Trophoblast cell (in vitro differentiated cells and primary cell): Measurements from ENCODE around the gene HEXIM2. TPM values are rescaled to one million over a fixed set of nuclear protein-coding genes. Genes with fewer than 3 reads are reported as not detected.

ENCODE experiments used
- DNase-seq, 2 donors: peaks; one replicate each; pipeline ENCODE4 v3.0.0-alpha.2; 2016
- H2AFZ ChIP-seq: 2 replicates; pipeline ENCODE4 v1.6.1; 2013; ENCODE audit warnings: low read length, moderate library complexity, mild to moderate bottlenecking; ENCODE audit not compliant: insufficient read depth, poor library complexity
- H2AK5ac ChIP-seq: 2 replicates; pipeline ENCODE4 v1.6.1; 2013; ENCODE audit warnings: mild to moderate bottlenecking, low read length
- H2BK120ac ChIP-seq: 2 replicates; pipeline ENCODE4 v1.6.1; 2013; ENCODE audit warnings: low read length, mild to moderate bottlenecking, moderate library complexity; ENCODE audit not compliant: insufficient read depth, poor library complexity
- H2BK12ac ChIP-seq: 2 replicates; pipeline ENCODE4 v1.6.1; 2013; ENCODE audit warnings: mild to moderate bottlenecking, low read length, moderate library complexity
- H2BK5ac ChIP-seq: 2 replicates; pipeline ENCODE4 v1.6.1; 2013; ENCODE audit warnings: low read length, low read depth, moderate library complexity, mild to moderate bottlenecking; ENCODE audit not compliant: poor library complexity
- H3K14ac ChIP-seq: 2 replicates; pipeline ENCODE4 v1.6.1; 2013; ENCODE audit warnings: mild to moderate bottlenecking, low read length
- H3K18ac ChIP-seq: 2 replicates; pipeline ENCODE4 v1.6.1; 2013; ENCODE audit warnings: mild to moderate bottlenecking, low read length
- H3K23ac ChIP-seq: 2 replicates; pipeline ENCODE4 v1.6.1; 2013; ENCODE audit warnings: low read length
- H3K27ac ChIP-seq: 2 replicates; pipeline ENCODE4 v1.5.1; 2013; ENCODE audit warnings: low read depth, mild to moderate bottlenecking, inconsistent platforms, low read length, moderate library complexity
- H3K27me3 ChIP-seq: 2 replicates; pipeline ENCODE4 v1.6.1; 2013; ENCODE audit warnings: inconsistent platforms, mild to moderate bottlenecking, low read length, moderate library complexity; ENCODE audit not compliant: insufficient read depth
- H3K36me3 ChIP-seq, 2 experiments: 1 replicate in 1 of 2; 2 replicates in 1 of 2; pipeline ENCODE4 v1.6.1; 2013; ENCODE audit warnings: low read length in 2 of 2, mild to moderate bottlenecking in 2 of 2, moderate library complexity in 1 of 2; ENCODE audit not compliant: insufficient read depth in 2 of 2, control insufficient read depth in 1 of 2
- H3K4ac ChIP-seq: 2 replicates; pipeline ENCODE4 v1.6.1; 2013; ENCODE audit warnings: low read depth, mild to moderate bottlenecking, low read length, moderate library complexity
- H3K4me1 ChIP-seq, 2 experiments: 1 replicate in 1 of 2; 2 replicates in 1 of 2; pipeline ENCODE4 v1.6.1; 2013; ENCODE audit warnings: low read length in 2 of 2, mild to moderate bottlenecking in 2 of 2, moderate library complexity in 1 of 2; ENCODE audit not compliant: insufficient read depth in 2 of 2, control insufficient read depth in 1 of 2
- H3K4me2 ChIP-seq: 2 replicates; pipeline ENCODE4 v1.6.1; 2013; ENCODE audit warnings: inconsistent platforms, mild to moderate bottlenecking, low read length, moderate library complexity
- H3K4me3 ChIP-seq: 2 replicates; pipeline ENCODE4 v1.5.1; 2013; ENCODE audit warnings: mild to moderate bottlenecking, low read depth, low read length, inconsistent platforms
- H3K79me1 ChIP-seq: one replicate; pipeline ENCODE4 v1.6.1; 2013; ENCODE audit warnings: low read length
- H3K79me2 ChIP-seq: 2 replicates; pipeline ENCODE4 v1.6.1; 2013; ENCODE audit warnings: low read length, mild to moderate bottlenecking; ENCODE audit not compliant: control insufficient read depth, insufficient read depth, poor library complexity
- H3K9ac ChIP-seq: 2 replicates; pipeline ENCODE4 v1.6.1; 2013; ENCODE audit warnings: mild to moderate bottlenecking, low read length
- H3K9me3 ChIP-seq: 2 replicates; pipeline ENCODE4 v1.6.1; 2013; ENCODE audit warnings: low read depth, mild to moderate bottlenecking, control low read depth, inconsistent platforms, low read length; ENCODE audit not compliant: insufficient read depth
- H4K12ac ChIP-seq: 2 replicates; pipeline ENCODE4 v1.6.1; 2013; ENCODE audit warnings: low read depth, mild to moderate bottlenecking, low read length, moderate library complexity
- H4K8ac ChIP-seq: 2 replicates; pipeline ENCODE4 v1.6.1; 2013; ENCODE audit warnings: low read depth, mild to moderate bottlenecking, low read length, moderate library complexity
- H4K91ac ChIP-seq: one replicate; pipeline ENCODE4 v1.6.1; 2013; ENCODE audit warnings: low read depth, mild to moderate bottlenecking, low read length, moderate library complexity
- WGBS: extraction: QIAGEN DNeasy Blood & Tissue Kit; methylation state at CpG from one replicate; pipeline ENCODE4 v1.1.7; 2013; ENCODE audit warnings: missing lambda C conversion rate; ENCODE audit not compliant: insufficient read length, insufficient coverage; ENCODE audit errors: extremely low coverage; 5-methylcytosine and 5-hydroxymethylcytosine counted together
- polyA plus RNA-seq: library from polyadenylated mRNA; stranded (reverse); fragments of 200-250 nt; gene quantifications from 2 replicates; pipeline ENCODE4 v1.2.3, GENCODE V29; 2013

HEXIM2 gene, protein sequence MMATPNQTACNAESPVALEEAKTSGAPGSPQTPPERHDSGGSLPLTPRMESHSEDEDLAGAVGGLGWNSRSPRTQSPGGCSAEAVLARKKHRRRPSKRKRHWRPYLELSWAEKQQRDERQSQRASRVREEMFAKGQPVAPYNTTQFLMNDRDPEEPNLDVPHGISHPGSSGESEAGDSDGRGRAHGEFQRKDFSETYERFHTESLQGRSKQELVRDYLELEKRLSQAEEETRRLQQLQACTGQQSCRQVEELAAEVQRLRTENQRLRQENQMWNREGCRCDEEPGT
- polyA plus RNA-seq = 4.2 and 4.3 TPM in 2 replicates

DNA sequence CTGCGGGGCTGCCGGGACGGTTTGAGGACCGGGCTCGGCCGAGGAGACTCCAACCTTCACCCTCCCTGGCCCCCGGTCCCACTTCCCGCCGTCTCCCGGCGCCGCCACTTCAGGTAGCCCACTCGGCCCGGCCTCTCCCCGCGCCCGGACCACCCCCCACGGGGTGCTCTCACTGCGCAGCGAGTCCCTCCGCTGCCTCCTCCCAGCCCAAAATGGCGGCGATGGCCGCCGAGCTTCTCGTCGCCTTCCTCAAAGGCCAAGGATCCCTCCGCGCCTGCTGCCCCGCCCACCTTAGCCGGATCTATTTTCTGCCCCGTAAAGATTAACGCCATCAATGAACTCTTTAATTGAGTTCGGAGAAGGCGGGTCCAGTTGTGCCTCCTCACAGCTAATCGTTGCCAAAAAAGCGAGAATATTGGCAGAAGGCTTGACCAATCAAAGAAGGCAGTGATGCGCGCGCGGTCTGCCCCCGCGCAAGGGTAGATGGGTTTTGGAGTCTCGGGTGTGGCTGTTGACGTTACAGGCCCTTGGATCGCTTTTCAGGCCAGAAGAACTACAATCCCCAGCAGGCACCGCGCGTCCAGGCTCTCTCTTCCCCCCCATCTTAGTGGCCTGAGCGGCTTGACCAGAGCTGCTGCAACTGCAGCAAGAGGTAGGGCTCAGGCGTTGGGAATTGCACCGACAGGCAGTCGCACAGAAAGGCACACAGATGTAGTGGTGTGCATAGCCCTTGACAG lies at the start of gene HEXIM2:
Gene HEXIM2 (plus strand): TSS at position 588 of the 737 bp plus-strand sequence. CDS start 919 bp downstream, outside the sequence.
- no peak within 1 kb of the TSS for H2BK12ac ChIP-seq
- H2AFZ ChIP-seq = peak within 1 kb of the TSS; percentile 78
- H4K8ac ChIP-seq = peak within 1 kb of the TSS; percentile 100
- no peaks in the 10 kb centered on the region for H3K36me3 ChIP-seq
- H2BK120ac ChIP-seq = peak within 1 kb of the TSS; percentile 99
- peaks cover 17% of the 10 kb centered on the region for H3K79me1 ChIP-seq
- H3K4me1 ChIP-seq = peaks cover 8 to 14% of the 10 kb centered on the region in 2 experiments
- H4K91ac ChIP-seq = peak within 1 kb of the TSS; percentile 100
- peak within 1 kb of the TSS; percentile 100 for H2BK5ac ChIP-seq
- H3K27ac ChIP-seq = peak within 1 kb of the TSS; percentile 99
- H3K27me3 ChIP-seq = no peaks in the 10 kb centered on the region
- H3K4me2 ChIP-seq = peak within 1 kb of the TSS; percentile 93
- peak within 1 kb of the TSS; percentile 99 for H2AK5ac ChIP-seq
- no peaks in the 10 kb centered on the region for H3K9me3 ChIP-seq
- no CpG with 5 or more reads among the region's 53 CpGs for WGBS
- peak within 1 kb of the TSS; percentile 94 for H3K9ac ChIP-seq
- peaks cover 10% of the 10 kb centered on the region for H3K79me2 ChIP-seq
- peak within 1 kb of the TSS; percentile 98 for H3K4ac ChIP-seq
- H3K18ac ChIP-seq = peak within 1 kb of the TSS; percentile 98
- H3K14ac ChIP-seq = peak within 1 kb of the TSS; percentile 99
- peak within 1 kb of the TSS; percentile 94 for H3K4me3 ChIP-seq
- H3K23ac ChIP-seq = no peak within 1 kb of the TSS
- H4K12ac ChIP-seq = peak within 1 kb of the TSS; percentile 99
- DNase-seq = peak; percentile 100

DNA sequence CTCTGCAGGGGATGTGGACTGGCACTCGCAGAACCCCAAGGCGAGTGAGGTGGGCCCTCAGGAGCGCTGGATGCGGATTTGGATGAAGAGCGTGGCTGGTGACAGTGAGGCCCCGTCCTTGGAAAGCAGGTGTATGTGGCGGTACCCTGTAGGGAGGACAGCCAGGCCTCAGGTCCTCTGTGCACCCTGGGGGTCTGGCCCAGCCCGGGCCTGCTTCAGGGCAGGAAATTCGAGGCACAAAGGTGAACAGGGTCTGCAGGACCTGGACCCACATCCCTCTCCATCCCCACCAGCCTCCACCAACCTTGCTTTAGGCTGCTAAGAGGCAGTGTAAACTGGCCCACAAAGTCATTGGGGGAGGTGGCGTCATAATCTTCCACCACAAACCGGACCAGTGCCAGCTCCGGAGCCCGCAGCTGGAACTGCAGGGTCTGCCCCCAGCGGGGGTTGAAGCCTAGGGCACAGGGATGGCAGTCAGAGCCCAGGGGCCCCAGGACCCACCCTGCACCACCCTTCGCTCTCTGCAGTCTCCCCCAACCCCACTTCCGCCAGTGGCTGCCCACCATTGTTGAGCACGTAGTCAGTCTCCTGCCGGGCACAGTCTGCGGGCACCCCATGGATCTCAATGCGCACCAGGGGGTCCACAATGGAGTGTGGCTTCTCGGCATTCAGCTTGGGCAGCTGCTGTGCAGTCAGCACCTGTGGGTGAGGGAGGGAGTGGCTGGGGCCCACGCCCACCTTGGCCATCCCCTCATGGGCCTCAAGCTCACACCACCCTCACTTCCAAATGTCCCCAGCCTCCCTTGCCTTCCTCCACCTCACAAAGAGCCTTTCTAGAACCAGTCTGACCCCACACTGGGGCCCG lies 48.9 kb upstream of the HEXIM2 start:
- no peak overlapping the region for H2BK12ac ChIP-seq
- H4K91ac ChIP-seq = no peak overlapping the region
- no peak overlapping the region for H2BK5ac ChIP-seq
- H3K4me3 ChIP-seq = no peak overlapping the region
- no peak overlapping the region for H3K23ac ChIP-seq
- no peak overlapping the region for H3K18ac ChIP-seq
- peaks cover 9 to 11% of the 10 kb centered on the region in 2 experiments for H3K4me1 ChIP-seq
- H2BK120ac ChIP-seq = no peak overlapping the region
- no peak overlapping the region for H3K4ac ChIP-seq
- H3K36me3 ChIP-seq = peaks cover 29 to 30% of the 10 kb centered on the region in 2 experiments
- no peak overlapping the region for H3K9ac ChIP-seq
- no peak overlapping the region for H3K4me2 ChIP-seq
- H4K8ac ChIP-seq = no peak overlapping the region
- H4K12ac ChIP-seq = no peak overlapping the region
- H2AK5ac ChIP-seq = no peak overlapping the region
- peaks cover 4% of the 10 kb centered on the region for H3K79me1 ChIP-seq
- H3K27me3 ChIP-seq = no peaks in the 10 kb centered on the region
- no peak overlapping the region for H3K27ac ChIP-seq
- no peak for DNase-seq
- no peak overlapping the region for H3K14ac ChIP-seq
- no peaks in the 10 kb centered on the region for H3K79me2 ChIP-seq
- peaks cover 2% of the 10 kb centered on the region for H3K9me3 ChIP-seq
- WGBS = no CpG with 5 or more reads among the region's 23 CpGs
- H2AFZ ChIP-seq = no peak overlapping the region

DNA sequence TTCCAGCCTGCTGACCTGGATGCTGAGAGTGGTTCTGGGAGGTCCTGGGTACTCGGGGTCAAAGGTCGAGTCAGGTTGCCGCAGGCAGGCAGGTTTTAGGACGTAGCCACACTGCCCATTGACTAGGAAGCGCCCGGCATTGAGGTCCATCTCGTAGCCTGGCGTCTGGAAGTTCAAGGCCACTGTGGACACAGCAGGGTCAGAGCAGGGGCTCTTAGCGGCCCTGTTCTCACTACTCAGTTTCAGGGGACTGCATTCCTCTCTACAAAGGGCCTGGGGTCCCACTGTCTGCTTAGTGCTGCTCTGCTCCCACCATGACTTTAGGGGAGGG lies 48.3 kb upstream of the HEXIM2 start:
- H3K18ac ChIP-seq = no peak overlapping the region
- H3K36me3 ChIP-seq = peaks cover 27 to 29% of the 10 kb centered on the region in 2 experiments
- no peak overlapping the region for H3K14ac ChIP-seq
- no peaks in the 10 kb centered on the region for H3K79me2 ChIP-seq
- peaks cover 2% of the 10 kb centered on the region for H3K9me3 ChIP-seq
- no peak overlapping the region for H4K8ac ChIP-seq
- H4K12ac ChIP-seq = no peak overlapping the region
- H3K4ac ChIP-seq = no peak overlapping the region
- H3K4me3 ChIP-seq = no peak overlapping the region
- H3K27ac ChIP-seq = no peak overlapping the region
- no peak overlapping the region for H2BK5ac ChIP-seq
- H4K91ac ChIP-seq = no peak overlapping the region
- DNase-seq = no peak
- H3K9ac ChIP-seq = peak overlapping the region; percentile 23
- H2BK120ac ChIP-seq = no peak overlapping the region
- H3K79me1 ChIP-seq = peaks cover 4% of the 10 kb centered on the region
- H2AK5ac ChIP-seq = no peak overlapping the region
- H2AFZ ChIP-seq = no peak overlapping the region
- no peak overlapping the region for H3K23ac ChIP-seq
- WGBS = no CpG with 5 or more reads among the region's 9 CpGs
- H3K4me1 ChIP-seq = peaks cover 9 to 11% of the 10 kb centered on the region in 2 experiments
- no peaks in the 10 kb centered on the region for H3K27me3 ChIP-seq
- no peak overlapping the region for H3K4me2 ChIP-seq
- no peak overlapping the region for H2BK12ac ChIP-seq
